NCI-H2227 (cell line): ENCODE data around the gene FAH.

Source experiments
- DNase-seq: peaks from one replicate; lab custom pipeline; 2025; ENCODE audit not compliant: unreplicated experiment; lab: John Stamatoyannopoulos, UW

FAH gene

DNA sequence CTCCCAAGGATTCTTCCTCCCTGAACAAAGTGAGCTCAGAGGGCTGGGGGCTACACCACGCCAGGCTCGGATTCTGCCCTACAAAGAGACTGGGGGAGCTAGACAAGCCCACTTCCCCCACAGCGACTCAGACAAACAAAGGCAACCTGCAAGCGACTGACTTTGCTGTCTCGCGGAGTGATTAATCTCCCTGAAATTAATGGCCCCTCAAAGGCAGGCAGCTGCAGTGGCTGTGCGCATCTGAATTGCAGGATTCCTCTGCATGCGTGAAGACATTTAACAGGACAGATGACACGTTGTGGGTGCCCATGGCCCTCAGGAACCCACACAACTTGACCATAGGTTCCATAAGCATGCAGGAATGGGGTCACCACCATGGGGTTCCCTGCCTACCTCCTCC is 80.8 kb downstream of the FAH start:
- DNase-seq, result peak; percentile 14

DNA sequence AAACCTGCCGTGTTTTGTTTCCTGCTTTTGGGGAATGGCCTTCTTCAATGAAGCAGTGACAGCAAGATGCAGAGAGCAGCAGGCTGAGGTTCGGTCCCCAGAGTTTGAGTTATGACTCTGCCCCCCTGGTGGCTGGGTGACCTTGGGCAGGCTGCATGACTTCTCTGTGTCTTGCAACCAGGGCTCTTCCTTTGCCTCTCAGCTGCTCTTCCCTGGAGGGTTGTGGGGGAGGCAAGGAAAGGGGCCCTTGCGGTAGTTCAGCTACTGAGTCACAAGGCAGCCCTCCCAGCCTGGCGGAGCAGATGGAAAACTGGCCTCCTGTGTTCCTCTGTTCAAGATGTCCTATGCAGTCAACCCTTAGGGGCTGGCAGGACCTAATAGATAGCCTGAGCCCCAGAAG is 82.1 kb downstream of the FAH start:
- no peak for DNase-seq
